HG02884 (cell line): ENCODE data around the gene MMP10.

Experiments used
- ATAC-seq: cut with Tn5 transposase; IDR thresholded peaks from one replicate; pipeline ENCODE4 v1.9.1; 2021; ENCODE audit warnings: mild to moderate bottlenecking, moderate library complexity; ENCODE audit not compliant: unreplicated experiment

The MMP10 gene

DNA sequence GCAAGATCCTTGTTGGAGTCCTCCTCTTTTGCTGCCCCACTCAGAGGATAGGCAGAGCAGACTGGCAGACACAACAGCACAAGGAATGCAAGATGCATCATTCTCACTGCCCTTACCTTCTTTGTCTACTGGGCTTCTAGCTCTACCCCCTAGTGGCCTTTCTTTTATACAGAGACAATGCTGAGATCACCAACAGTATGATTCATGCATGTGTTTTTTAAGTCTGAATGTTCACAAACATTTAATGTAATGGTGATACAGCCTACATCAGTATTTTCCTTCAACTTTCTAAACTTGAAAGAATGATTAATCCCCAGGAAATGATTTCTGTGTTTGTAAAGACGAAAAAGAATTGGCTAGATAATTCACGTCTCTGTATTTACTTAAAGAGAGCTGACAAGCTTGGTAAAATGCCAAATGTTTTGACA is at the start of gene MMP10:
Gene MMP10, minus strand, starts transcription at position 138 of the 428 bp plus-strand sequence. Its CDS starts 37 bp downstream, at position 101.
- no peak for ATAC-seq

DNA sequence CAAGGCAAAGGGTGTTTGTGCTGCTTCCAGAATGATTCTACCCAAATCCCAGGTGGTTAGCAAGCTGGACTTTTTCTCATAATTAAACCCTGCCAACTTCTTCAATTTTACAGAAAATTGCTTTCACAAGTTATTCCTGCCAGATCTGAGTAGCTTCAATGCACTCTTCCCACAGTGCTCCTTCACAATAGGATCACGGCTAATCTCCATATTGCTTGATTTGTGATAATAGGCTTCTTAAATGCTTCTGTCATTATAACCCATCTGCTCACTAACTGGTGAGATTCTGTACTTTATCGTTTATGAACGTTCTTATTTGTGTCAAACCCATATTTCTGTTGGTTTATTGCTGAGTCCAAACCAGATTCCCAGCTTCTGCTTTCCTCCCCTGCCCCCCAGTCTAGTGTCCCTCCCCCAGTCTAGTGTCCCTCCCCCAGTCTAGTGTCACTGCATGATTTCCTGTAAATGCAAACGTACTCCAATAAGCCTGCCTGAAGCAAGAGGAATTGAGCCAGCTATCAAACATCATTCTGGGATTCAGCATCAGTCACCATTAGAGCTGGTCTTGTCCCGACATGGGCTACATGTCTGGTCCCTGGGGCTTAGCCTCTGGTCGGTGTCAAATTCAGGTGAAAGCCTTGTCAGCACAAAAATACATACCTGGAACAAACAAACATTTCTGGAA is 49.0 kb upstream of the MMP10 start:
- no peak for ATAC-seq

DNA sequence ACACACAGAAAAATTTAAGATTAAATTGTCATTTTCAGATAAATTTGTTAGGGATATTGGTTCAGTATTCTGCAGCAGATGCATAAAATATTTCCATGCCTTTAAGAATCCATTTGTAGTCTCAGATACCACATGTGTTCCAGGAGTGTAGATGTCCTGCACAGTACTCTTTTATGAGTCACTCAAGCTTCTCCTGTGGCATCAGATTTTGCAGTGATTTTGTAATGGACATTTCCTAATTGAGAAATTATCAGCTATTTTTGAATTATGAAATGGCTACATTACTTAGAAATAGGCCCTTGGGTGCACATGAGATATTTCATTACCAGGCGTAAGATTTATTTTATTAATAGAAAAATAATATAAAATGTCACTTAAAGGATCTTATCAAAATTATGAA is 44.1 kb upstream of the MMP10 start:
- no peak for ATAC-seq

DNA sequence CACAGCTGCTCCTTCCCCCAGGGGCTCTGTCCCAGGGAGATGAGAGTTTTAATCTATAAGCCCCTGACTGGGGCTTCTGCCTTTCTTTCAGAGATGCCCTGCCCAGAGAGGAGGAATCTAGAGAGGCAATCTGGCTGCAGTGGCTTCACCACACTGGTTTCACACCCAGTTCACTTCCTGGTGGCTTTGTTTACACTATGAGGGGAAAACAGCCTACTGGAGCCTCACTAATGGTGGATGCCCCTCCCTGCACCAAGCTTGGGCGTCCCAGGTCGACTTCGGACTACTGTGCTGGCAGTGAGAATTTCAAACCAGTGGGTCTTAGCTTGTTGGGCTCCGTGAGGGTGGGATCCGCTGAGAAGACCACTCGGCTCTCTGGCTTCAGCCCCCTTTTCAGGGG is 39.1 kb upstream of the MMP10 start:
- no peak for ATAC-seq

DNA sequence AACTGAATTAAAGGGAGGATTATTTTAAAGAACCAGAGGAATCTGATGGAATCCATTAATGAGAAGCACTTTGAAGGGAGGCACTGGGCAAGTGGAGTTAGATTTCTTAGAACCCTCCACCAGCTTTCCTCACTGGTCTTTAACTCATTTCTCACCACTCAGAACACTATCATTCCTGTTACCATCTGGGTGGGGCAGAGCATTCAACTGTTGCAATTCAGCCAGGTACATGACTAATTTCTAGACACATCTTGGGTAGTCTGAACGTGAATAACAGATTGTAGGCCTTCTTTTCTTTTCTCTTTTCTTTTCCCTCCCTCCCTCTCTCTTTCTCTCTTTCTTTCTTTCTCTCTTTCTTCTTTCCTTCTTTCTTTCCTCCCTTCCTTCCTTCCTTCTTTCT is 33.1 kb upstream of the MMP10 start:
- ATAC-seq, result no peak

DNA sequence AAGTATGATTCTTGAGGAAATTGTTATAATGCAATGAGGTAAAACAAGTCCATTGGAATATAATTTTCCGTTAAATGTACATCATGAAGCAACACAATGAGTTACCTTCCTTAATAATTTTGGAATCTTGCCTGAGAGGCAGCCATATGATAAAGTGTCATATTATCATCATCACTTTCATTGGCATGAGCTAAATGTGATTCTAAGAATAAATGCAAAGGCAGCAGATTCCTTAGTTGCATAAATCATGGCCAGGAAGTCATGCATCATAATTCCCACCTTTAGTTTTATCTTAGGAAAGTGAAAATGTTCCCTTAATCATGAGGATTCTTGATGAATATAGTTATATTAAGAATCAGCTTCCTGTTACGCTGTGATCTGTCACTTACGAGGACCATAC is 31.8 kb upstream of the MMP10 start:
- ATAC-seq, result no peak

DNA sequence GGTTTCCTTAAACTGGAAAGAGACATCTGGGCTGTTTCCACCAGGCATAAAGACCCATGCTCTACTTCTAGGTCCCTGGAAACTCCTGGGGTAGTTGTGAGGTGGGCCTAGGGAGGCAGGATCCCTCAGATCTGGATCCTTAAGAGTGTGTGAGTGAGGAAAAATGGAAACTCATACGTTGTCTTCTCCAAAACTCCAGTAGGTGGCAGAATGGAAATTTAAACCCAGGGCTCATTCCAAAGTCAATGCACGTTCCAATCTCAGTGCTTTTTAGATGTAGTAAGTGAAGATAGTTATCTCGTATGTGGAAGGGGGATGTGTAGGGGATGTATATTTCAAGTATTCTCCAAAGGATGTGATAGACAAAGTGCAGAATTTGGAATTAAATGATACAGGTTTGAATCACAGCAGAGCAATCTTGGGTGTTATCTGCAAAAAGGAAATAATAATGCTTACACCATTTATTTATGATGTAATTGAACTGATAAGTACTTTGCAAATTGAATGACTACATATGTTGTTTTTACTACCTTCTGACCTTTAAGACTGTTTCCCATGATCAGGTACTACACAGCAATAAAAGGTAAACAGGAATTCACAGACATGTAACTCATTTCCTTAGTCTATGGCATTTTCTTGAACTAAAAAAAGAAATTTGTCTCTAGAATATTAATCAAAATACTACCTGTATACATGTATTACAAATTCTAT is 30.7 kb upstream of the MMP10 start:
- ATAC-seq, result no peak

DNA sequence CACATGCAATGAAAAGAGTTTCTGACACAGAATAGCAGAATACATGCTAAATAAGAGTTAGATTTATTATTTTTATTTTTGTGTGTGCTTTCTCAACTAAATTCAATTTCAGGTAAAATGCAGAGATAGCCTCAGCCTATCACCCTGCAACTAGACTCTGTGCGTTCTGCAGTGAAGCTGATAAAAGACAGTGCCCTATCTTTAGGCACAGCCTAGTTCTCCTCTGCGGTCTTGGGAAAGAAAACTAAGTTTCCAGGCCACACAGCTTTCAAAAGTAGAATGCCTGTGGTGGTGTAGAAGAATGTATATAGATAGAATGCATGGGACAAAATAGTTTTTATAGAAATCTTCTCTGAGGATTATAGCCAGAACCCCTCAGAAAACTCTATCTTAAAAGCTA is 29.5 kb upstream of the MMP10 start:
- ATAC-seq, result no peak

DNA sequence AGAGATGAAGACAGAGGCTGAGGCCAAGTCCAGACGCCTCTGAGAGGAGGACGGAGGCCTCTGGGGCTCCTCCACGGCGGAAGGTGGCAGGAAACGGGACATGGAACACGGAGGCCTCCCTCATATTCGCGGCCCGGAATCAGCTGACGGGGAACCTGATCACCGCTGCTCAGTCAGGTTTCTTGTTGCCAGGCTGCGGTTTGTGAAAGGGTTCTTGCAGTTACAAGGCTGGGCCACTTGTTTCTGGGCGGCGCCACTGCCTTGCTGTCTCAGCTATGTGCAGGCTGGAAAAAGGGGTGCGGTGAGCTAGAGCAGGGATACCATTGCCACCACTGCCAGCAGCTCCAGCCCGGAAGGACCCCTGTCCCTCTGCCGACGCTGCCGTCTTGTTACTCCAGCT is 27.5 kb upstream of the MMP10 start:
- ATAC-seq, result no peak

DNA sequence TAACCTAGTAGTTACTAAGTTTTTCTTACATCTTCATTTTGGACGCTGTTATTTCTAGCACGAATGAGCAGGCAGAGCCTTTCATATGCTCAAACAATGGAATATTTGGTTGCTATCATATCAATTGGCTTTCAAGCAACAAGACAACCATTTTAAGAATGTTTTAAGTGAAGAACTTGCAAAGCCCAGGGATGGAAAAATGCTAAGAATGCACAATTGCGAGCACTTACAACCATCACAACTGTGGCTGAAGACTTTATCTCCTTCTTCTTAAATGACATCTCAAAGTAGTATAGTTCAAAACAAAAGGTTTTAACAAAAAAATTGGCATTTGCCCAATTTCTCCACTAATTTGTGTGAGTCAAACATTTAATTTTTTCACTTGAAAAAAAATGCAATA is 25.9 kb upstream of the MMP10 start:
- ATAC-seq, result no peak

DNA sequence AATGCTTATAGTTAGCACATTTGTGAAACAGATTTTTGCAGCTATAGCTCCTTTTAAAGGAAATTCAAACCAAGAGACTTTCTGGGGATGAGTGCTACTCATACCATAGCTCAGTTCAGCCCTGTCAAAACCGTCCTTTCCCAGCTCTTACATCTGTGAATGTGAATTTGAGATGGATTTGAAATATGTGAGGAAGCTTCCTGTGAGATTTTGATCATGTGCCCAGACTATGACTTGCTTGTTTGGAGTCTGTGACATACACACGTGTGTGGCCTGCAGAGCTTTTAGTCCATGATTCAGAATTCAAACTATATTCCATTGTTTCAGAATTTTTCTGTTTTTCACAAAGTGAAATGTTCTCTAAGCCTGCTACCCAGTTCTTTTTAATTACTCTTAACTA is 21.9 kb upstream of the MMP10 start:
- ATAC-seq, result no peak

DNA sequence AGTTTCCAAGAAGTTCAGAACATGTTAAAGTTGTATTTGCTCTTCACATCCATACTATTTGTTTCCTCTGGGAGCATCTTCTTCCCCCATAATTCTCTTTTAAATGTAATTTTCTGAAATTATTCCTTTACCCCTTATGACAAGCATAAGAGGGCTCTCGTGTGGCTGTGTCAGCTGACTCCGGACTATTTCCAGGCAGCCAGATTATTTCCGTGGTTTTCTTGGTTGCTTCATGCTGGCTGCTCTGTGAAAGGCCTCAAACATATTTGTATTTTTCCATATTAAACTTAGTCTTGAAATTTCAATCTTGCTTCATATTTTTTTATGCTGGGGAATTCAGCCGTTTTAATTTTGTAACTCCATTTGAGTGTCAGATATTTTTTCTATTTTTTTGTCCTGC is 20.3 kb upstream of the MMP10 start:
- ATAC-seq, result no peak

DNA sequence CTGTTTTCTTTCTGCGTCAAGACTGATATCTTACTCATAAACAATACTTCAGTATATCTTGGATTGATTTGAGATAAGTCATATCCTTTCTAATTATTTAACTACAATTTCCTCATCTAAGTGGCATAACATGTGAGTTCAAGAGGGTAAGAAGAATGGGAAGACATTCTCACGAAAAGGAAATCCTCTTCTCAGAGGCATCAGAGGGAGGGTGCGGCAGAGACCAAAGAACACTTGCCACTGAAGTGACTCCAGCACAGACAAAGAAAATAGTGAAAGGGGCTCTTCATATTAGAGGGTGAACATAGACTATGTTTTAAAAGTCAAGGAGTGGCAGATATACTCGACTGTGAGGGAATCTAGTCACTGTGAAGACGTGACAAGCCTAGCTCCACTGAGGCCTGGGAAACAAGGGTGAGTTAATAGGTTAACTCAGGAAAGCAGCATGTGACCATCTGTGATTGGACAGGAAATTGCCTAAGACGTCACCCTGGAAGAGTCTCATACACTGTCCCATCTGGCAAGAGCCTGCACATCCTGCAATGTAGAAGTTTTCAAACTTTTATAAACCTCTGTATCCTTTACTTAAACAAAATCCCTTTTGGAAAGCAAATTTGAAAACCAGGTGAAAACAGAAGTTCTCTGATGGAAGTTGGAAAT is 19.4 kb upstream of the MMP10 start:
- no peak for ATAC-seq

DNA sequence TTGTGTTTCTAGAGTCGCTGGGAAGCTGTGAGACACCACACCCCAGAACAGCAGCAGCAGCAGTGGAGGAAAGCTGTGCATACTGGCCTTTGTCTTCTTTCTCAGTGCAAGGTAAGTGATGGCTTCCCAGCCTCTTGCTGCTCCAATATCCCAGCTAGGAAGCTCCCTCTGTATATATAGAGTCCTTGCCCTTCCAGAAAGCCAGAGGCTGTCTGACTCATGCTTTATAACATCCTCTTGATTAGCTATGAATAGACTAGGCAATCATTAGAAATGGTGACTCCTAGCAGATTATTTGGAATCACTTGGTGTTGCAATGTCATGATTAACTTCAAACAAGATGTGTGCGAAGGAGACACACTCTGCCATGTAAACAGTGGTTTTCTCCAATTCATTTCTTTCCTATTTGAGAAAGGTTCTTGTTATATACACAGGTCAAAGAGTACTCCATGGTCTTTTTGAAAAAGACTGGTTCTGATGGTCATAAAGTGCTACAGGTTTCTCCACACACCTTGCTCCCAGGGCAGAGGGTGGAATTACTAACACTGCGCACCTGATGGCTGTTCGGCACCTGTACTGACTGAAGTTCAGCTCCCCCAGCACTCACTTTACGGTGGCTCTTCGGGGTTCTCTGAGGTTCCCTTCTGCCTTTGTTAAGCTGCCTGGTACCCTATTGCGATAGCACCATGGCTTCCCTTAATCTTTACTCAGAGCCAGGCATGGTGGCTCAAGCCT is 17.8 kb upstream of the MMP10 start, which contains the start of gene MMP1:
Gene MMP1, minus strand, starts transcription at position 149 of the 735 bp plus-strand sequence. Its CDS starts 68 bp downstream, at position 81.
- ATAC-seq, result no peak

DNA sequence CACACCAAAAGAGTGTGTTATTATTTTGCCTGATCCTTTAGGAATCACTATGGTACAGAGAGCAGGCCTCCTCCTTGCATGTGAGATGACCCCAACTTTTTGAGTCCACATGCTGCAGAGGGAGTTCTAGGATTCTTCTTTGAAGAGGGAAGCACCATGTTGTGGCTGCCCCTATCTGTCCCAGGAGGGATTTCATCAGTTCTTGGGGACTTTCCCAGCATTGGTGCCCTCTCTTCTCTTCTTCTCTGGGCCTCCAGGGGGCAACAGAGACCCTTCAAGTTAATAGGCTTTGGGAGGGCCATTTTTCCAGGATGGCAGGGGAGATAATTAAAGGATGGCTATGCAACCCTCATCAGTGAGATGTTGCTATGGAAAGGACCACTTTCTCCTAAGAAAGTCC is 14.0 kb upstream of the MMP10 start:
- peak; percentile 97 for ATAC-seq

DNA sequence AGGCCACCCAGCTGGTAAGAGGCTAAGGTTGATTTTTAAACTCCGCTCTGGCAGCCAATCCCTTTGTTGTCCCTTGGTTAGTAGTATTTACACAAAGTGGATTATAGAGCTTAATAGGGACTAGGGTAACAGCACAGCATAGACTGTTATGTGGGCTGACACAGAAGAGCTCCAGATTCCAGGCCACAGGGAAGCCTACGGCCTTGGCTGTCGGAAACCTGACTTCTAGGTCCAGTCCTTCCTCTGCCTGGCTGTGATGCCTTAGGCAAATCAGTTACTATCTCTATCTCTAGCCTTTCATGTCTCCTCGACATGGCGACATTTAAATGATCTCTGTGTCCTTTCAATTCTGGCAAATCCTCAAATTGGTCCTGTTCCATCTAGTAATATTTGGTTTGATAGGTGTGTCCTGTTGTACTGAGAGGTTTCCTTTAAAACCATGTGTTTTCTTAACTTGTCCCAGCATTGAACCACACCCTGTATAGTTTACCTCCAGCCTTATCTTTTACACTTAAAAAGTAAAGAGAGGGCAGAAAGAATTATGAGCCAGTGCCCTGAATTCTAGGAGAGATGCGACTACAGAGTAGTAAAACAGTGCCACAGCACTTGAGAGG is 13.4 kb upstream of the MMP10 start:
- ATAC-seq, result no peak

DNA sequence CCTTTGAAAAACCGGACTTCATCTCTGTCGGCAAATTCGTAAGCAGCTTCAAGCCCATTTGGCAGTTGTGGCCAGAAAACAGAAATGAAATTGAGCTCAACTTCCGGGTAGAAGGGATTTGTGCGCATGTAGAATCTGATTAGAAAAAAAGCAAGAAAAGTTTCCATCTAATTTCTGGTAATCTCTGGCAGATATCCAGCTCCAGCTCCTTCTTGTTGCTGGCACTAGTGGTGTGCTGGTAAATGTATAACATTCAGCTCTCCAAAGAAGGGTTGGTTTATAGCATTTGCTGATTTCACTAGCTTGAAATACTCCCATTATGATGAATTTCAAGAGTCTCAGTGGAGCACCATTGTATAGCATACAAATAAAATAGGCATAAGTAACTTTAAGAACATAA is 12.2 kb upstream of the MMP10 start:
- no peak for ATAC-seq

DNA sequence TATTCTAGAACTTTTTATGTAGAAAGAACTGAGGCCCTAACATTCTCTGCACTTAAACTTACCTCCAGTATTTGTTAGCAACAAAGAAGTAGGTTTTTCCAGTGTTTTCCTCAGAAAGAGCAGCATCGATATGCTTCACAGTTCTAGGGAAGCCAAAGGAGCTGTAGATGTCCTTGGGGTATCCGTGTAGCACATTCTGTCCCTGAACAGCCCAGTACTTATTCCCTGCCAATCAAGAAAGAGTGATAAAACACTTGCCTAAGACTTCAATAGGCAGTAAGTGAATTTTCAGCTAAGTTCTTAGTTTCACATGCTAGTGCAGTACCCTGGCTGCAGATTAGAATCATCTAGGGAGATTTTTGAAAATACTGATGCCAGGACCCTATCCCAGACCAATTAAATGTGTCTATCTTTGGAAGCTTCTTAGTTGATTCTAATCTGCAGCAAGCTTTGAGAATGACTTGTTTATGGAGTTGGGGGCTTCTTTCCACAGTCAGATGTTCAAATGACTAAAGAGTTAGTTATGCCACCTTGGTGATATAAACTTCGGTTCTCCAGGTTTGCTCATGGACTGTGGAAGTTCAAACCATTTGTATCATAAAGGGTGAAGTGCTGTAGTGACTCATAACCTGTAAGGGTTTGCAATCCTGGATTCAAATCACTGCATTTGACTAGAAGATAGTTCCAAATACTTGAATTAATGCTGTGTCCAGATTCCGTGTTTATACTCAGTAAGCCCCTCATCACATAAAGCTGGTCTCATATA is 11.0 kb upstream of the MMP10 start:
- no peak for ATAC-seq

DNA sequence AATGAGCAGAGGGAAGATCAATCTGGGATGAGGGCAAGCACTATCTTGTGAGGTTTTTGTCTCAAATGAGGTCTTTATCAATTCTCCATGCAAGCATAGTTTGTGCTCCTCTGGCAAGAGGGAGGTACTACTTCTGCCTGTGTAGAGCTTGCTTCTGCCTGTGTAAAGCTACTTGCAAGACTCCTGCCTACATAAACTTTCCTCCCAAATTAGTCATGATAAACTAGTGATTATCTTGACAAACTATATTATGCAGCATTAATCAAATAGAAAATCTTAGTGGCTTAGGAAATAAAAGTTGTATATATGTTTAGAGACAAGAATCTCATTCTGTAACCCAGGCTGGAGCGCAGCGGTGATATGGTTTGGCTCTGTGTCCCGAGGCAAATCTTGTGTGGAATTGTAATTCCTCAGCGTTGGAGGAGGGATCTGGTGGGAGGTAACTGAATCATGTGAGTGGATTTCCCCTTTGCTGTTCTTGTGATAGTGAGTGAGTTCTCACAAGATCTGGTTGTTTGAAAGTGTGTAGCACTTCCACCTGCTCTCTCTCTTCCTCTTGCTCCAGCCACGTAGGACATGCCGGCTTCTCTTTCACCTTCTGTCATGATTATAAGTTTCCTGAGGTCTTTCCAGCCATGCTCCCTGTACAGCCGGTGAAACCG is 8.0 kb upstream of the MMP10 start:
- no peak for ATAC-seq

DNA sequence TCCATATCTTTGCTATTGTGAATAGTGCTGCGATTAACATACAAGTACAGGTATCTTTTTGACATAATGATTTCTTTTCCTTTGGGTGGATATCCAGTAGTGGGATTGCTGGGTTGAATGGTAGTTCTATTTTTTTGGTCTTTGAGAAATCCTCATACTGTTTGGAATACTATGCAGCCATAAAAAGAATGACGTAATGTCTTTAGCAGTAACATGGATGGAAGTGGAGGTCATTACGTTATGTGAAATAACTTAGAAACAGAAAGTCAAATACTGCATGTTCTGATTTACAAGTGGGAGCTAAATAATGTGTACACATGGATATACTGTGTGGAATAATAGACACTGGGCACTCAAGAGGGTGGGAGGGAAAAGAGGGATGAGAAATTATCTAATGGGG is 4.0 kb upstream of the MMP10 start:
- no peak for ATAC-seq
